ENCODE data around the gene ODAD2. TPM values are rescaled to one million over a fixed set of nuclear protein-coding genes. Genes with fewer than 3 reads are reported as not detected.
A peak's percentile ranks its signal among the peaks of the same experiment; 100 is the strongest.

Gene ODAD2, protein sequence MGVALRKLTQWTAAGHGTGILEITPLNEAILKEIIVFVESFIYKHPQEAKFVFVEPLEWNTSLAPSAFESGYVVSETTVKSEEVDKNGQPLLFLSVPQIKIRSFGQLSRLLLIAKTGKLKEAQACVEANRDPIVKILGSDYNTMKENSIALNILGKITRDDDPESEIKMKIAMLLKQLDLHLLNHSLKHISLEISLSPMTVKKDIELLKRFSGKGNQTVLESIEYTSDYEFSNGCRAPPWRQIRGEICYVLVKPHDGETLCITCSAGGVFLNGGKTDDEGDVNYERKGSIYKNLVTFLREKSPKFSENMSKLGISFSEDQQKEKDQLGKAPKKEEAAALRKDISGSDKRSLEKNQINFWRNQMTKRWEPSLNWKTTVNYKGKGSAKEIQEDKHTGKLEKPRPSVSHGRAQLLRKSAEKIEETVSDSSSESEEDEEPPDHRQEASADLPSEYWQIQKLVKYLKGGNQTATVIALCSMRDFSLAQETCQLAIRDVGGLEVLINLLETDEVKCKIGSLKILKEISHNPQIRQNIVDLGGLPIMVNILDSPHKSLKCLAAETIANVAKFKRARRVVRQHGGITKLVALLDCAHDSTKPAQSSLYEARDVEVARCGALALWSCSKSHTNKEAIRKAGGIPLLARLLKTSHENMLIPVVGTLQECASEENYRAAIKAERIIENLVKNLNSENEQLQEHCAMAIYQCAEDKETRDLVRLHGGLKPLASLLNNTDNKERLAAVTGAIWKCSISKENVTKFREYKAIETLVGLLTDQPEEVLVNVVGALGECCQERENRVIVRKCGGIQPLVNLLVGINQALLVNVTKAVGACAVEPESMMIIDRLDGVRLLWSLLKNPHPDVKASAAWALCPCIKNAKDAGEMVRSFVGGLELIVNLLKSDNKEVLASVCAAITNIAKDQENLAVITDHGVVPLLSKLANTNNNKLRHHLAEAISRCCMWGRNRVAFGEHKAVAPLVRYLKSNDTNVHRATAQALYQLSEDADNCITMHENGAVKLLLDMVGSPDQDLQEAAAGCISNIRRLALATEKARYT
- total RNA-seq (not detected in 2 replicates), polyA plus RNA-seq (not detected in 2 replicates), polyA minus RNA-seq (not detected in 2 replicates)
- not detected for total RNA-seq (2013)

DNA sequence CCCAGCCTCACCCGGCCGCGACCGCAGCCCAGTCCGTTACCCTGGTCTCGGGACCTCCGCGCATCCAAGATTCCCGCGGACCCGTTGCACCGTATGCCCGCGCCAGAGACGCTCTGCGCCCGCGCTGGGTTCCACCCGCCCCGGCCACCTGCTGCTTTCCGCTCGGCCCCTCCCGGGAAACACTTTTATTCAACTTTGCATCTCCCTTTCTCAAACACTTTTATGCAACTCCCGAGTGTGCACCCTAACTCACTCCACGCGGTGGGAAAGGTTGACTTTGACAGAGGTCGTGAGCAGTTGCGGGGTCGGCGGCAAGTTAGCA, at the start of gene ODAD2:
ODAD2 (minus strand) TSS at position 126 of the 322 bp plus-strand sequence. CDS start 3,937 bp downstream, outside the sequence.
- H3K4me3 Mint-ChIP-seq: peak within 1 kb of the TSS; percentile 82
- peak within 1 kb of the TSS; percentile 58 for H3K9ac ChIP-seq (ENCODE audit: low read length)

More for the DNA sequence above, at the start of gene ODAD2:
- peak within 1 kb of the TSS; percentile 82 for H2AFZ ChIP-seq (ENCODE audit: insufficient read depth, low read depth, low read length, poor library complexity, severe bottlenecking)
- 2% methylated on average over 22 of the region's 30 CpGs for WGBS (ENCODE audit: insufficient coverage)
- no peak for DNase-seq
- H4K20me1 ChIP-seq (ENCODE audit: control insufficient read depth, insufficient read depth, low read length, poor library complexity, severe bottlenecking): no peaks in the 10 kb centered on the region
- H3K27ac ChIP-seq (ENCODE audit: low read length in 2 of 2): no peak within 1 kb of the TSS
- peak within 1 kb of the TSS; percentile 73 for H3K4me2 ChIP-seq (replicated peaks; ENCODE audit: low read depth, low read length, poor library complexity, severe bottlenecking)
- no peaks in the 10 kb centered on the region for H3K9me3 Mint-ChIP-seq (ENCODE audit: insufficient read depth)
- ATAC-seq (ENCODE audit: low read depth): no peak
- peak within 1 kb of the TSS; percentile 7 to 53 (median 48) for H3K4me3 ChIP-seq (ENCODE audit: control extremely low read depth in 1 of 5, extremely low read depth in 1 of 5, insufficient read depth in 1 of 5, low read depth in 2 of 5, low read length in 4 of 5)
- peaks cover 0 to 25% (median 6%) of the 10 kb centered on the region in 4 experiments for H3K27me3 ChIP-seq (replicated peaks in 1 of 4; ENCODE audit: control extremely low read depth in 1 of 4, control insufficient read depth in 3 of 4, insufficient read depth in 4 of 4, low read length in 3 of 4)
- POLR2A ChIA-PET: no interaction called here
- H3K4me1 Mint-ChIP-seq: peaks cover 14% of the 10 kb centered on the region
- intact Hi-C loops (cut with micrococcal nuclease): no loop called here
- no peaks in the 10 kb centered on the region for H3K79me2 ChIP-seq (ENCODE audit: control insufficient read depth, insufficient read depth, low read length)
- no peak for TF ChIP-seq EZH2 (IDR thresholded peaks at IDR 0.05; ENCODE audit: borderline replicate concordance, insufficient read depth, low read depth, low read length, poor library complexity, severe bottlenecking)
- TF ChIP-seq, protein P1, sequence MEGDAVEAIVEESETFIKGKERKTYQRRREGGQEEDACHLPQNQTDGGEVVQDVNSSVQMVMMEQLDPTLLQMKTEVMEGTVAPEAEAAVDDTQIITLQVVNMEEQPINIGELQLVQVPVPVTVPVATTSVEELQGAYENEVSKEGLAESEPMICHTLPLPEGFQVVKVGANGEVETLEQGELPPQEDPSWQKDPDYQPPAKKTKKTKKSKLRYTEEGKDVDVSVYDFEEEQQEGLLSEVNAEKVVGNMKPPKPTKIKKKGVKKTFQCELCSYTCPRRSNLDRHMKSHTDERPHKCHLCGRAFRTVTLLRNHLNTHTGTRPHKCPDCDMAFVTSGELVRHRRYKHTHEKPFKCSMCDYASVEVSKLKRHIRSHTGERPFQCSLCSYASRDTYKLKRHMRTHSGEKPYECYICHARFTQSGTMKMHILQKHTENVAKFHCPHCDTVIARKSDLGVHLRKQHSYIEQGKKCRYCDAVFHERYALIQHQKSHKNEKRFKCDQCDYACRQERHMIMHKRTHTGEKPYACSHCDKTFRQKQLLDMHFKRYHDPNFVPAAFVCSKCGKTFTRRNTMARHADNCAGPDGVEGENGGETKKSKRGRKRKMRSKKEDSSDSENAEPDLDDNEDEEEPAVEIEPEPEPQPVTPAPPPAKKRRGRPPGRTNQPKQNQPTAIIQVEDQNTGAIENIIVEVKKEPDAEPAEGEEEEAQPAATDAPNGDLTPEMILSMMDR (IDR thresholded peaks at IDR 0.05): no peak
- H3K9me3 ChIP-seq (ENCODE audit: control extremely low read depth in 1 of 3, control insufficient read depth in 2 of 3, insufficient read depth in 1 of 3, low read length in 2 of 3): no peaks in the 10 kb centered on the region
- no peaks in the 10 kb centered on the region for H3K36me3 ChIP-seq (replicated peaks in 1 of 2; ENCODE audit: control extremely low read depth in 1 of 2, control insufficient read depth in 1 of 2, extremely low read depth in 1 of 2, insufficient read depth in 2 of 2, low read length in 1 of 2)
- H3K27me3 Mint-ChIP-seq: peaks cover 44% of the 10 kb centered on the region
- H3K4me1 ChIP-seq (ENCODE audit: control insufficient read depth in 2 of 2, insufficient read depth in 2 of 2, low read length in 2 of 2): peaks cover 11 to 12% of the 10 kb centered on the region in 2 donors
- CTCF ChIA-PET: no interaction called here
- no peak within 1 kb of the TSS for H3K27ac Mint-ChIP-seq

Measured in B cell (primary cell).